Measurements from ENCODE around the gene HTR7. TPM values are rescaled to one million over a fixed set of nuclear protein-coding genes. Genes with fewer than 3 reads are reported as not detected.

HTR7 gene
- total RNA-seq, 1 experiment from 2014 or later = 0.62 TPM

DNA sequence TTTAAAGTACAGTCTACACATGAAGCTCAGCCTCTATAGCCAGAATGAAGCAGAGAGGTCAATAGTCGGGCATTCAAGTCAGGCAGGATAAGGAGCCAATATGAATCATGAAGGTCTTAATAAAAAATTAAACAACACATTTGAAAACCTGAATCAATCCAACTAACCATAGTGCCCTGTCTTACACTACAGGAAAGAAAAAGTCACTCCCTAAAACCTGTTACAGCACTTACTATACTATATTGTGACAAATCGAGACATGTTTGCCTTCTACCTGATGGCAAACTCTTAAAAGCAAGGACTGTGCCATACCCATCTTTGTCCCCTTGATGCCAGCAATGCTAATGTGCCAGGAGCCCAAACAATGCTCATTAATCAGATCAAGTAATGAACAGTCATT is 117.6 kb downstream of the HTR7 start:
- Histone ChIP-seq H3K27ac (ENCODE audit: low read length) (no peak overlapping the region), H3K36me3 (ENCODE audit: low read depth, low read length) (no peaks in the 10 kb centered on the region), H4K20me1 (ENCODE audit: low read length) (no peaks in the 10 kb centered on the region), H3K4me1 (ENCODE audit: insufficient read depth, low read length) (peaks cover 11% of the 10 kb centered on the region), H2AFZ (ENCODE audit: low read length) (no peak overlapping the region), H3K9ac (ENCODE audit: low read length) (no peak overlapping the region), H3K27me3 (ENCODE audit: low read length) (no peaks in the 10 kb centered on the region), H3F3A (ENCODE audit: low read length, unreplicated experiment) (no peaks in the 10 kb centered on the region), H3K79me2 (ENCODE audit: low read length) (no peaks in the 10 kb centered on the region), H3K4me2 (ENCODE audit: low read length) (no peak overlapping the region), H3K9me3 (ENCODE audit: low read length) (no peaks in the 10 kb centered on the region), H3K4me3 (ENCODE audit: low read length) (no peak overlapping the region), H3K9me2 (replicated peaks; ENCODE audit: low read length) (no peaks in the 10 kb centered on the region)
- TF ChIP-seq, protein P1, sequence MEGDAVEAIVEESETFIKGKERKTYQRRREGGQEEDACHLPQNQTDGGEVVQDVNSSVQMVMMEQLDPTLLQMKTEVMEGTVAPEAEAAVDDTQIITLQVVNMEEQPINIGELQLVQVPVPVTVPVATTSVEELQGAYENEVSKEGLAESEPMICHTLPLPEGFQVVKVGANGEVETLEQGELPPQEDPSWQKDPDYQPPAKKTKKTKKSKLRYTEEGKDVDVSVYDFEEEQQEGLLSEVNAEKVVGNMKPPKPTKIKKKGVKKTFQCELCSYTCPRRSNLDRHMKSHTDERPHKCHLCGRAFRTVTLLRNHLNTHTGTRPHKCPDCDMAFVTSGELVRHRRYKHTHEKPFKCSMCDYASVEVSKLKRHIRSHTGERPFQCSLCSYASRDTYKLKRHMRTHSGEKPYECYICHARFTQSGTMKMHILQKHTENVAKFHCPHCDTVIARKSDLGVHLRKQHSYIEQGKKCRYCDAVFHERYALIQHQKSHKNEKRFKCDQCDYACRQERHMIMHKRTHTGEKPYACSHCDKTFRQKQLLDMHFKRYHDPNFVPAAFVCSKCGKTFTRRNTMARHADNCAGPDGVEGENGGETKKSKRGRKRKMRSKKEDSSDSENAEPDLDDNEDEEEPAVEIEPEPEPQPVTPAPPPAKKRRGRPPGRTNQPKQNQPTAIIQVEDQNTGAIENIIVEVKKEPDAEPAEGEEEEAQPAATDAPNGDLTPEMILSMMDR (conservative IDR thresholded peaks at IDR 0.05; ENCODE audit: low read depth, low read length) = no peak
- TF ChIP-seq EZH2phosphoT487 (IDR thresholded peaks at IDR 0.05; ENCODE audit: borderline replicate concordance, low read length) (no peak), EZH2 (IDR thresholded peaks at IDR 0.05; ENCODE audit: low read length, unreplicated experiment) (no peak)
- POLR2A ChIA-PET (ENCODE audit: unreplicated experiment) = no interaction called here
- CTCF ChIA-PET = no interaction called here
- intact Hi-C loops (cut with micrococcal nuclease) = no loop called here
- no TSS peak for BruUV-seq (replicated peaks)
- no peak for DNase-seq
- ATAC-seq = no peak

DNA sequence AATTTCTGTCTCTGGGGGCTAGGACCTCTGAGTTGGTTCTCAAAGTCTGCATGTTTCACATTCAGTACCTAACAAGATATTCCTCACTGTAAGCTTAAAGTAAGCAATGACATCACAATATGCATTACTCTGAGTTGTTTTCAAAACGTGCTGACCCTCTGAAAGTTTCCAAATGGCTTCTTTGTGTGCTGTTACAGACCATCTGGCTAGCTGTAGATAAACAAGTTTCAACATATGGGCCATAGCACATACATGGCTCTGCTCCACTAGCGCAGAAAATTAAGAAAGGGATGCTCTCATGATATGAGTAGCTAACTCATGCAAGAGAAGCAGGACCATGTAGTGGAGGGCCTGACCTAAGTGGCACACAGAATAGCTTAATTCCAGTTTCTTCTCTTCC is 119.0 kb downstream of the HTR7 start:
- no peak for DNase-seq
- Histone ChIP-seq H4K20me1 (ENCODE audit: low read length) (no peaks in the 10 kb centered on the region), H3K27me3 (ENCODE audit: low read length) (no peaks in the 10 kb centered on the region), H2AFZ (ENCODE audit: low read length) (no peak overlapping the region), H3K4me2 (ENCODE audit: low read length) (no peak overlapping the region), H3K4me1 (ENCODE audit: insufficient read depth, low read length) (peaks cover 11% of the 10 kb centered on the region), H3K79me2 (ENCODE audit: low read length) (no peaks in the 10 kb centered on the region), H3K27ac (ENCODE audit: low read length) (no peak overlapping the region), H3F3A (ENCODE audit: low read length, unreplicated experiment) (no peaks in the 10 kb centered on the region), H3K4me3 (ENCODE audit: low read length) (no peak overlapping the region), H3K9ac (ENCODE audit: low read length) (no peak overlapping the region), H3K36me3 (ENCODE audit: low read depth, low read length) (no peaks in the 10 kb centered on the region), H3K9me2 (replicated peaks; ENCODE audit: low read length) (no peaks in the 10 kb centered on the region), H3K9me3 (ENCODE audit: low read length) (no peaks in the 10 kb centered on the region)
- no peak for TF ChIP-seq EZH2 (IDR thresholded peaks at IDR 0.05; ENCODE audit: low read length, unreplicated experiment)
- TF ChIP-seq, protein P1 (conservative IDR thresholded peaks at IDR 0.05; ENCODE audit: low read depth, low read length) = no peak
- TF ChIP-seq EZH2phosphoT487 (IDR thresholded peaks at IDR 0.05; ENCODE audit: borderline replicate concordance, low read length) = no peak
- ChIA-PET POLR2A (ENCODE audit: unreplicated experiment) (no interaction called here), CTCF (no interaction called here)
- BruUV-seq (replicated peaks) = no TSS peak
- no peak for ATAC-seq
- intact Hi-C loops (cut with micrococcal nuclease) = no loop called here

DNA sequence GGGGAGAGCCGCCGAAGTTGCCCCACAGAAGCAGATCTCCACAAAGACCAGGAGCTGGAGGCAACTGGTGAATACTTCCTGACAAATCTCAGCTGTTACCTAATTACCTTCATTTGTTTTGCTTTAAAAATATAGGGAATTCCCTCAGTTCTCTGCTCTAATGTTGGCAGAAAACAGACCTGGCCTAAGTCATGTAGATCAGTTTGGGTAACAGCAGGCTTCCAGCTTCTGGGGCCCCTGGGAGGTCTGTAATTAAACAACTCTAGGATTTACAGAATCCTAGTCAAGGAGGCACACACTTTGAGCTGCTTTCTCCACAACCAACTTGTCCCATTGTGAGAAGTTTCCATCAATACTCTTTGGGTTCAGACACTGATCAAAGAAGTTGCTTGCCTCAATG is 123.4 kb downstream of the HTR7 start:
- Histone ChIP-seq H3K79me2 (ENCODE audit: low read length) (no peaks in the 10 kb centered on the region), H3K9me3 (ENCODE audit: low read length) (no peaks in the 10 kb centered on the region), H3K27me3 (ENCODE audit: low read length) (no peaks in the 10 kb centered on the region), H3K4me1 (ENCODE audit: insufficient read depth, low read length) (no peaks in the 10 kb centered on the region), H4K20me1 (ENCODE audit: low read length) (no peaks in the 10 kb centered on the region), H2AFZ (ENCODE audit: low read length) (no peak overlapping the region), H3K4me2 (ENCODE audit: low read length) (no peak overlapping the region), H3K36me3 (ENCODE audit: low read depth, low read length) (no peaks in the 10 kb centered on the region), H3K27ac (ENCODE audit: low read length) (no peak overlapping the region), H3K9ac (ENCODE audit: low read length) (no peak overlapping the region), H3K4me3 (ENCODE audit: low read length) (no peak overlapping the region), H3K9me2 (replicated peaks; ENCODE audit: low read length) (no peaks in the 10 kb centered on the region), H3F3A (ENCODE audit: low read length, unreplicated experiment) (no peaks in the 10 kb centered on the region)
- ChIA-PET POLR2A (ENCODE audit: unreplicated experiment) (no interaction called here), CTCF (no interaction called here)
- ATAC-seq (no peak), DNase-seq (no peak)
- intact Hi-C loops (cut with micrococcal nuclease) = no loop called here
- BruUV-seq (replicated peaks) = no TSS peak
- TF ChIP-seq, protein P1 (conservative IDR thresholded peaks at IDR 0.05; ENCODE audit: low read depth, low read length) = no peak
- TF ChIP-seq EZH2phosphoT487 (IDR thresholded peaks at IDR 0.05; ENCODE audit: borderline replicate concordance, low read length) (no peak), EZH2 (IDR thresholded peaks at IDR 0.05; ENCODE audit: low read length, unreplicated experiment) (no peak)

Data from PC-3 (cell line).